H1 (cell line): ENCODE results near the gene DCDC2C. TPM values are rescaled to one million over a fixed set of nuclear protein-coding genes. Genes with fewer than 3 reads are reported as not detected.

ENCODE experiments used
- BCL11A ChIP-seq, 2 experiments: IDR thresholded peaks; one replicate each; pipeline ENCODE4 v1.6.1; 2011; ENCODE audit warnings: low read depth in 2 of 2, low read length in 2 of 2, mild to moderate bottlenecking in 2 of 2
- BRCA1 ChIP-seq: IDR thresholded peaks from 2 replicates; pipeline ENCODE4 v1.6.1; 2012; ENCODE audit warnings: low read depth, low read length, improper control_type of control experiment
- NANOG ChIP-seq: IDR thresholded peaks from 2 replicates; pipeline ENCODE4 v1.6.1; 2011; ENCODE audit warnings: low read length, low read depth, mild to moderate bottlenecking, inconsistent platforms; ENCODE audit not compliant: insufficient read depth, poor library complexity, severe bottlenecking
- RAD21 ChIP-seq, 2 experiments: IDR thresholded peaks in 1 of 2; conservative IDR thresholded peaks in 1 of 2; 2 replicates each; pipeline ENCODE4 v1.6.1; 2011; ENCODE audit warnings: low read depth in 2 of 2, low read length in 2 of 2, improper control_type of control experiment in 1 of 2, inconsistent platforms in 1 of 2, mild to moderate bottlenecking in 1 of 2, moderate library complexity in 1 of 2
- RFX5 ChIP-seq: IDR thresholded peaks from 2 replicates; pipeline ENCODE4 v1.6.1; 2011; ENCODE audit warnings: low read depth, low read length, improper control_type of control experiment, borderline replicate concordance
- RXRA ChIP-seq: IDR thresholded peaks from 2 replicates; pipeline ENCODE4 v1.6.1; 2011; ENCODE audit warnings: low read depth, mild to moderate bottlenecking, low read length, moderate library complexity; ENCODE audit not compliant: insufficient read depth
- SIX5 ChIP-seq: IDR thresholded peaks from 2 replicates; pipeline ENCODE4 v1.6.1; 2011; ENCODE audit warnings: mild to moderate bottlenecking, low read depth, low read length
- SP4 ChIP-seq: IDR thresholded peaks from 2 replicates; pipeline ENCODE4 v1.6.1; 2012; ENCODE audit warnings: low read length, inconsistent platforms
- TAF7 ChIP-seq: optimal IDR thresholded peaks from 2 replicates; pipeline ENCODE3; 2011; ENCODE audit warnings: low read depth, mild to moderate bottlenecking, inconsistent platforms, low read length, moderate library complexity, borderline replicate concordance
- polyA plus RNA-seq, 7 experiments: library from polyadenylated mRNA; depleted of rRNA in 3 of 7; stranded (reverse) in 5 of 7; unstranded in 2 of 7; fragments of >200 nt in 5 of 7; fragments of 200-250 nt in 2 of 7; gene quantifications; 1 replicate in 5 of 7; 2 replicates in 1 of 7; 4 replicates in 1 of 7; pipeline versions ENCODE4 v1.2.1 to v1.2.3, GENCODE V29; 2011 to 2013; ENCODE audit warnings: missing spikeins in 2 of 7, mixed read lengths in 2 of 7
- total RNA-seq: library from RNA; stranded (reverse); fragmentation: NEBNext Ultra II Directional; extraction: Animal tissue kit (Norgen Biotek cat#: 25700); gene quantifications from 2 replicates; pipeline ENCODE4 v1.2.1, GENCODE V29; 2021
- TF ChIP-seq, protein P1 (sequence below): fragments of 300-600 bp; sonication (generic); IDR thresholded peaks from 2 replicates; pipeline ENCODE4 v1.7.1; 2012; ENCODE audit warnings: low read length, moderate library complexity, mild to moderate bottlenecking, inconsistent platforms; ENCODE audit not compliant: insufficient replicate concordance
- TF ChIP-seq, protein P2 (sequence below): IDR thresholded peaks from 2 replicates; pipeline ENCODE4 v1.6.1; 2012; ENCODE audit warnings: inconsistent platforms

DCDC2C gene
- total and polyA plus RNA-seq, 2 of the 8 experiments (the other 6 are each of a cell fraction or from before 2014, with no cell fraction given), result 0.50 TPM; not detected in 1

GRCh38 chr2:3709225-3709624 lies 5.8 kb downstream of the DCDC2C start (continued):
- TF ChIP-seq, protein P1, sequence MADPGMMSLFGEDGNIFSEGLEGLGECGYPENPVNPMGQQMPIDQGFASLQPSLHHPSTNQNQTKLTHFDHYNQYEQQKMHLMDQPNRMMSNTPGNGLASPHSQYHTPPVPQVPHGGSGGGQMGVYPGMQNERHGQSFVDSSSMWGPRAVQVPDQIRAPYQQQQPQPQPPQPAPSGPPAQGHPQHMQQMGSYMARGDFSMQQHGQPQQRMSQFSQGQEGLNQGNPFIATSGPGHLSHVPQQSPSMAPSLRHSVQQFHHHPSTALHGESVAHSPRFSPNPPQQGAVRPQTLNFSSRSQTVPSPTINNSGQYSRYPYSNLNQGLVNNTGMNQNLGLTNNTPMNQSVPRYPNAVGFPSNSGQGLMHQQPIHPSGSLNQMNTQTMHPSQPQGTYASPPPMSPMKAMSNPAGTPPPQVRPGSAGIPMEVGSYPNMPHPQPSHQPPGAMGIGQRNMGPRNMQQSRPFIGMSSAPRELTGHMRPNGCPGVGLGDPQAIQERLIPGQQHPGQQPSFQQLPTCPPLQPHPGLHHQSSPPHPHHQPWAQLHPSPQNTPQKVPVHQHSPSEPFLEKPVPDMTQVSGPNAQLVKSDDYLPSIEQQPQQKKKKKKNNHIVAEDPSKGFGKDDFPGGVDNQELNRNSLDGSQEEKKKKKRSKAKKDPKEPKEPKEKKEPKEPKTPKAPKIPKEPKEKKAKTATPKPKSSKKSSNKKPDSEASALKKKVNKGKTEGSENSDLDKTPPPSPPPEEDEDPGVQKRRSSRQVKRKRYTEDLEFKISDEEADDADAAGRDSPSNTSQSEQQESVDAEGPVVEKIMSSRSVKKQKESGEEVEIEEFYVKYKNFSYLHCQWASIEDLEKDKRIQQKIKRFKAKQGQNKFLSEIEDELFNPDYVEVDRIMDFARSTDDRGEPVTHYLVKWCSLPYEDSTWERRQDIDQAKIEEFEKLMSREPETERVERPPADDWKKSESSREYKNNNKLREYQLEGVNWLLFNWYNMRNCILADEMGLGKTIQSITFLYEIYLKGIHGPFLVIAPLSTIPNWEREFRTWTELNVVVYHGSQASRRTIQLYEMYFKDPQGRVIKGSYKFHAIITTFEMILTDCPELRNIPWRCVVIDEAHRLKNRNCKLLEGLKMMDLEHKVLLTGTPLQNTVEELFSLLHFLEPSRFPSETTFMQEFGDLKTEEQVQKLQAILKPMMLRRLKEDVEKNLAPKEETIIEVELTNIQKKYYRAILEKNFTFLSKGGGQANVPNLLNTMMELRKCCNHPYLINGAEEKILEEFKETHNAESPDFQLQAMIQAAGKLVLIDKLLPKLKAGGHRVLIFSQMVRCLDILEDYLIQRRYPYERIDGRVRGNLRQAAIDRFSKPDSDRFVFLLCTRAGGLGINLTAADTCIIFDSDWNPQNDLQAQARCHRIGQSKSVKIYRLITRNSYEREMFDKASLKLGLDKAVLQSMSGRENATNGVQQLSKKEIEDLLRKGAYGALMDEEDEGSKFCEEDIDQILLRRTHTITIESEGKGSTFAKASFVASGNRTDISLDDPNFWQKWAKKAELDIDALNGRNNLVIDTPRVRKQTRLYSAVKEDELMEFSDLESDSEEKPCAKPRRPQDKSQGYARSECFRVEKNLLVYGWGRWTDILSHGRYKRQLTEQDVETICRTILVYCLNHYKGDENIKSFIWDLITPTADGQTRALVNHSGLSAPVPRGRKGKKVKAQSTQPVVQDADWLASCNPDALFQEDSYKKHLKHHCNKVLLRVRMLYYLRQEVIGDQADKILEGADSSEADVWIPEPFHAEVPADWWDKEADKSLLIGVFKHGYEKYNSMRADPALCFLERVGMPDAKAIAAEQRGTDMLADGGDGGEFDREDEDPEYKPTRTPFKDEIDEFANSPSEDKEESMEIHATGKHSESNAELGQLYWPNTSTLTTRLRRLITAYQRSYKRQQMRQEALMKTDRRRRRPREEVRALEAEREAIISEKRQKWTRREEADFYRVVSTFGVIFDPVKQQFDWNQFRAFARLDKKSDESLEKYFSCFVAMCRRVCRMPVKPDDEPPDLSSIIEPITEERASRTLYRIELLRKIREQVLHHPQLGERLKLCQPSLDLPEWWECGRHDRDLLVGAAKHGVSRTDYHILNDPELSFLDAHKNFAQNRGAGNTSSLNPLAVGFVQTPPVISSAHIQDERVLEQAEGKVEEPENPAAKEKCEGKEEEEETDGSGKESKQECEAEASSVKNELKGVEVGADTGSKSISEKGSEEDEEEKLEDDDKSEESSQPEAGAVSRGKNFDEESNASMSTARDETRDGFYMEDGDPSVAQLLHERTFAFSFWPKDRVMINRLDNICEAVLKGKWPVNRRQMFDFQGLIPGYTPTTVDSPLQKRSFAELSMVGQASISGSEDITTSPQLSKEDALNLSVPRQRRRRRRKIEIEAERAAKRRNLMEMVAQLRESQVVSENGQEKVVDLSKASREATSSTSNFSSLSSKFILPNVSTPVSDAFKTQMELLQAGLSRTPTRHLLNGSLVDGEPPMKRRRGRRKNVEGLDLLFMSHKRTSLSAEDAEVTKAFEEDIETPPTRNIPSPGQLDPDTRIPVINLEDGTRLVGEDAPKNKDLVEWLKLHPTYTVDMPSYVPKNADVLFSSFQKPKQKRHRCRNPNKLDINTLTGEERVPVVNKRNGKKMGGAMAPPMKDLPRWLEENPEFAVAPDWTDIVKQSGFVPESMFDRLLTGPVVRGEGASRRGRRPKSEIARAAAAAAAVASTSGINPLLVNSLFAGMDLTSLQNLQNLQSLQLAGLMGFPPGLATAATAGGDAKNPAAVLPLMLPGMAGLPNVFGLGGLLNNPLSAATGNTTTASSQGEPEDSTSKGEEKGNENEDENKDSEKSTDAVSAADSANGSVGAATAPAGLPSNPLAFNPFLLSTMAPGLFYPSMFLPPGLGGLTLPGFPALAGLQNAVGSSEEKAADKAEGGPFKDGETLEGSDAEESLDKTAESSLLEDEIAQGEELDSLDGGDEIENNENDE, result no peak
- TF ChIP-seq RAD21 (IDR thresholded peaks at IDR 0.05 in 1 of 2, conservative IDR thresholded peaks at IDR 0.05 in 1 of 2; ENCODE audit: low read depth in 2 of 2, low read length in 2 of 2) (no peak), TAF7 (no peak), BCL11A (IDR thresholded peaks at IDR 0.05; ENCODE audit: low read depth in 2 of 2, low read length in 2 of 2) (no peak), SP4 (no peak), BRCA1 (no peak), NANOG (no peak), RFX5 (no peak), RXRA (no peak), SIX5 (no peak)
- TF ChIP-seq, protein P2, sequence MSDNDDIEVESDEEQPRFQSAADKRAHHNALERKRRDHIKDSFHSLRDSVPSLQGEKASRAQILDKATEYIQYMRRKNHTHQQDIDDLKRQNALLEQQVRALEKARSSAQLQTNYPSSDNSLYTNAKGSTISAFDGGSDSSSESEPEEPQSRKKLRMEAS, result no peak
